DMS53 treated with DMSO at 0.1 percent for 48 hours (cell line): ENCODE results near the gene MUC20.

Experiments used
- DNase-seq: peaks from one replicate; lab custom pipeline; 2025; ENCODE audit not compliant: unreplicated experiment; lab: John Stamatoyannopoulos, UW

MUC20 gene

GRCh38 chr3:195754141-195754540, 33.4 kb downstream of the MUC20 start:
- DNase-seq, result no peak

- DNase-seq, result no peak
These were observed 34.1 kb downstream of the MUC20 start for GRCh38 chr3:195754906-195755305.

- no peak for DNase-seq
These were observed 34.6 kb downstream of the MUC20 start for GRCh38 chr3:195755391-195755790.

- no peak for DNase-seq
These were observed 35.3 kb downstream of the MUC20 start for GRCh38 chr3:195755791-195756676.

- no peak for DNase-seq
These were observed 36.6 kb downstream of the MUC20 start for GRCh38 chr3:195757438-195757770.

GRCh38 chr3:195757827-195758226, 37.0 kb downstream of the MUC20 start:
- no peak for DNase-seq

- DNase-seq, result no peak
These were observed 38.1 kb downstream of the MUC20 start for GRCh38 chr3:195758721-195759353.

GRCh38 chr3:195760345-195761122, 39.8 kb downstream of the MUC20 start:
- no peak for DNase-seq

GRCh38 chr3:195761123-195761566, 40.4 kb downstream of the MUC20 start:
- DNase-seq, result no peak

GRCh38 chr3:195761567-195762248, 40.9 kb downstream of the MUC20 start:
- DNase-seq, result no peak

- no peak for DNase-seq
These were observed 41.4 kb downstream of the MUC20 start for GRCh38 chr3:195762249-195762585.

- DNase-seq, result no peak
These were observed 41.8 kb downstream of the MUC20 start for GRCh38 chr3:195762611-195763010.

GRCh38 chr3:195763076-195763830, 42.5 kb downstream of the MUC20 start:
- no peak for DNase-seq

- DNase-seq, result no peak
These were observed 43.4 kb downstream of the MUC20 start for GRCh38 chr3:195763843-195764825.

- no peak for DNase-seq
These were observed 44.4 kb downstream of the MUC20 start for GRCh38 chr3:195764961-195765706.

- no peak for DNase-seq
These were observed 45.9 kb downstream of the MUC20 start for GRCh38 chr3:195766671-195767070.

GRCh38 chr3:195767792-195768191, 47.0 kb downstream of the MUC20 start:
- DNase-seq, result no peak

- no peak for DNase-seq
These were observed 47.6 kb downstream of the MUC20 start for GRCh38 chr3:195768414-195768813.
